Measurements from ENCODE around the gene PAX8.

- TF ChIP-seq SUZ12 (IDR thresholded peaks at IDR 0.05; ENCODE audit: extremely low read depth, insufficient read depth, insufficient read length) (no peak), YY1 (IDR thresholded peaks at IDR 0.05; ENCODE audit: insufficient read depth, insufficient read length) (no peak)
These were observed 44.8 kb downstream of the PAX8 start for GRCh38 chr2:113233593-113234550.
